Measurements from ENCODE around the gene MEX3D. TPM values are rescaled to one million over a fixed set of nuclear protein-coding genes. Genes with fewer than 3 reads are reported as not detected.

Gene MEX3D
- polyA plus RNA-seq, 2 donors: 2.8 to 8.4 TPM

- 25 to 32% methylated on average over 8 to 12 of the region's 12 CpGs for WGBS, 2 donors
- H3K36me3 ChIP-seq (ENCODE audit: control insufficient read depth in 2 of 2, insufficient read depth in 2 of 2, low read length in 1 of 2): no peaks in the 10 kb centered on the region
- H3K27ac ChIP-seq (ENCODE audit: low read depth in 2 of 2, low read length in 1 of 2): peak overlapping the region; percentile 36 to 75
- no peaks in the 10 kb centered on the region for H3K27me3 ChIP-seq (ENCODE audit: control insufficient read depth in 1 of 2, insufficient read depth in 2 of 2, low read length in 2 of 2)
- H3K4me3 ChIP-seq (ENCODE audit: low read depth in 1 of 2, low read length in 2 of 2): peak overlapping the region in 1 of 2 donors; percentile 19
- peaks cover 10 to 28% of the 10 kb centered on the region in 2 donors for H3K4me1 ChIP-seq (ENCODE audit: control insufficient read depth in 2 of 2, insufficient read depth in 2 of 2, low read length in 1 of 2)
- H3K9me3 ChIP-seq (ENCODE audit: control insufficient read depth in 2 of 2, insufficient read depth in 1 of 2, low read depth in 1 of 2, low read length in 1 of 2): no peaks in the 10 kb centered on the region
These were observed 59.6 kb downstream of the MEX3D start for GRCh38 chr19:1508507-1508856.

DNA sequence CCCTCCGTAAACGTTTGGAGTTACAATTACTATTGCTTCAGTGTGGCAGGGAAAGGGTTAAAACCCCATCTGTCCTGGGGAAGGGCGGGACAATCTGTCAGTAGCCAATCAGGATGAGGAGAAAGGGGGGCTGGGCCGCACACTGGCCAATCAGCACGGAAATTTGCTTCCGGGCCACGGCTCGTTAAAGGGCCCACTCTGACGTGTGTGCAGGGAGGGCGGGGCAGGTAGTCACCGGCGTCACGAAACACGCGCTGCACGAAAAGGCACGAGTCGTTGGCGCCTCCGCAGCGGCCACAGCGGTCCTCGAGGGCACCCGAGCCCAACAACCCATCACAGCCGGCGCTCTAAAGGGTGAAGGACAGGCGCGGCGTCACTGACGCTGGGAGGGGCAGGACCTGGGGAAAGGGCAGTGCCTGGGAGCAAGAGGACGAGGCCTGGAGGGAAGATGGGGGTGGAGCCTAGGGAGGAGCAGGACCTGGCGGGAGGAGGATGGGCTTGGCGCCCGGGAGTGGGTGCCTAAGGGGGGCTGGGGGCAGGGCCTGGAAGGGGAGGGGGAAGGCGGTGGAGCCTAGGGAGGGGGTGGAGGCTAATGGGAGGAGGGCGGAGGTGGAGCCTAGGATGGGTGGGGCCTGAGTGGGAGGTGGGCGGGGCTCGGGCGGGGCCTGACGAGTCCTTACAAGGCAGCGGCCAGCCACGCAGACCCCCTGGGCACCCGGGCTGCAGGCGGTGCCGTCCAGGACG is 60.2 kb downstream of the MEX3D start:
- H3K4me3 ChIP-seq (ENCODE audit: low read depth in 1 of 2, low read length in 2 of 2): peak overlapping the region in 1 of 2 donors; percentile 34
- peaks cover 0 to under 1% of the 10 kb centered on the region in 2 donors for H3K27me3 ChIP-seq (ENCODE audit: control insufficient read depth in 1 of 2, insufficient read depth in 2 of 2, low read length in 2 of 2)
- H3K36me3 ChIP-seq (ENCODE audit: control insufficient read depth in 2 of 2, insufficient read depth in 2 of 2, low read length in 1 of 2): no peaks in the 10 kb centered on the region
- peak overlapping the region; percentile 75 to 88 for H3K27ac ChIP-seq (ENCODE audit: low read depth in 2 of 2, low read length in 1 of 2)
- WGBS, 2 donors: 1 to 2% methylated on average over 39 to 46 of the region's 46 CpGs
- H3K4me1 ChIP-seq (ENCODE audit: control insufficient read depth in 2 of 2, insufficient read depth in 2 of 2, low read length in 1 of 2): peaks cover 11 to 33% of the 10 kb centered on the region in 2 donors
- H3K9me3 ChIP-seq (ENCODE audit: control insufficient read depth in 2 of 2, insufficient read depth in 1 of 2, low read depth in 1 of 2, low read length in 1 of 2): no peaks in the 10 kb centered on the region

DNA sequence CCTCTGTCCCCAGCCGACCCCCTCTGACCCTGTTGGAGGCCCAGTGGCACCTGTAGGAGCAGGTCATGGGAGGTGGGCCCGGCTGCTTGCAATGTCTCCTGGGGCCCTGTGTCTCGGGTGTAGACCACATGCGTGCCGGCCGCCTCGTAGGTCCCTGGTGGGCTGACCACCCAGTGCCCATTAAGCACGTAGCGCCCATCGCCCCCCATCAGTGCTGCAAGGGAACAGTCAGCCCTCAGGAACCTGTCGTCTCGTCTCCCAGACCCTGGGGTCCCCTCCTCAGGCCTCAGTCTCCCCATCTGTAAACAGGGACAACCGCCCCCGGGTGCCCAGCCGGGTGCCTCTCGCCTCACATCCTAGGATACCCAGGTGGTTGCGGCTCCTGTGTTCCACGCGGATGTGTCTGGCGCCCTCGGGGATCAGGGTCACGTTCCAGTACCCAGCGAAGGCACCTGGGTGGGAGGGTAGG is 60.9 kb downstream of the MEX3D start:
- H3K4me3 ChIP-seq (ENCODE audit: low read depth in 1 of 2, low read length in 2 of 2): no peak overlapping the region

GRCh38 chr19:1505991-1506881 is 61.9 kb downstream of the MEX3D start:
- Histone ChIP-seq H3K27ac (ENCODE audit: low read depth in 2 of 2, low read length in 1 of 2) (no peak overlapping the region), H3K9me3 (ENCODE audit: control insufficient read depth in 2 of 2, insufficient read depth in 1 of 2, low read depth in 1 of 2, low read length in 1 of 2) (no peaks in the 10 kb centered on the region), H3K36me3 (ENCODE audit: control insufficient read depth in 2 of 2, insufficient read depth in 2 of 2, low read length in 1 of 2) (no peaks in the 10 kb centered on the region), H3K4me3 (ENCODE audit: low read depth in 1 of 2, low read length in 2 of 2) (no peak overlapping the region), H3K4me1 (ENCODE audit: control insufficient read depth in 2 of 2, insufficient read depth in 2 of 2, low read length in 1 of 2) (peaks cover 6 to 26% of the 10 kb centered on the region in 2 donors), H3K27me3 (ENCODE audit: control insufficient read depth in 1 of 2, insufficient read depth in 2 of 2, low read length in 2 of 2) (peaks cover 0 to 4% of the 10 kb centered on the region in 2 donors)
- WGBS, 2 donors: 89 to 93% methylated on average over 43 to 45 of the region's 45 CpGs

More for the DNA sequence above, 60.9 kb downstream of the MEX3D start:
- H3K4me1 ChIP-seq (ENCODE audit: control insufficient read depth in 2 of 2, insufficient read depth in 2 of 2, low read length in 1 of 2): peaks cover 11 to 31% of the 10 kb centered on the region in 2 donors
- H3K27me3 ChIP-seq (ENCODE audit: control insufficient read depth in 1 of 2, insufficient read depth in 2 of 2, low read length in 2 of 2): peaks cover 0 to 4% of the 10 kb centered on the region in 2 donors
- H3K9me3 ChIP-seq (ENCODE audit: control insufficient read depth in 2 of 2, insufficient read depth in 1 of 2, low read depth in 1 of 2, low read length in 1 of 2): no peaks in the 10 kb centered on the region
- H3K27ac ChIP-seq (ENCODE audit: low read depth in 2 of 2, low read length in 1 of 2): peak overlapping the region; percentile 75 to 88
- H3K36me3 ChIP-seq (ENCODE audit: control insufficient read depth in 2 of 2, insufficient read depth in 2 of 2, low read length in 1 of 2): no peaks in the 10 kb centered on the region
- 62 to 68% methylated on average over 23 of the region's 23 CpGs for WGBS, 2 donors

DNA sequence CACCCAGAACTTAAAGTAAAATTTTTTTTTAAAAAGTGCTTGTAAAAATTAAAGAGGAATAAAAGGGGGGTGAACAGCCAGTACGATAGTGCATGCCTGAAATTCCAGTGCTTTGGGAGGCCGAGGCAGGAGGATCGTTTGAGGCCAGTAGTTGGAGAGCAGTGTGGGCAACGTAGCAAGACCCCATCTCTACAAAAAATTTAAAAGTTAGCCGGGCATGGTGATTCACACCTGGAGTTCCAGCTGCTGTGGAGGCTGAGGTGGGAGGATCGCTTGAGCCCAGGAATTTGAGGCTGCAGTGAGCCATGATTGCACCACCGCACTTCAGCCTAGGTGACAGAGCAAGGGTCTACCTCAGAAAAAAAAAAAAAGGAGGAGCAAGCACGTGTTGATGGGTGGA is 63.1 kb downstream of the MEX3D start:
- 77 to 82% methylated on average over 8 of the region's 8 CpGs for WGBS, 2 donors
- Histone ChIP-seq H3K27ac (ENCODE audit: low read depth in 2 of 2, low read length in 1 of 2) (no peak overlapping the region), H3K27me3 (ENCODE audit: control insufficient read depth in 1 of 2, insufficient read depth in 2 of 2, low read length in 2 of 2) (peaks cover 0 to 4% of the 10 kb centered on the region in 2 donors), H3K36me3 (ENCODE audit: control insufficient read depth in 2 of 2, insufficient read depth in 2 of 2, low read length in 1 of 2) (no peaks in the 10 kb centered on the region), H3K4me3 (ENCODE audit: low read depth in 1 of 2, low read length in 2 of 2) (no peak overlapping the region), H3K4me1 (ENCODE audit: control insufficient read depth in 2 of 2, insufficient read depth in 2 of 2, low read length in 1 of 2) (peaks cover 6 to 21% of the 10 kb centered on the region in 2 donors), H3K9me3 (ENCODE audit: control insufficient read depth in 2 of 2, insufficient read depth in 1 of 2, low read depth in 1 of 2, low read length in 1 of 2) (no peaks in the 10 kb centered on the region)

Other genes with a start within 250 kb of the MEX3D start
- 100 to 1,000 TPM; 106 to 160 TPM for gene NDUFS7, start 184.4 kb downstream of the MEX3D start, polyA plus RNA-seq
- gene GAMT, start 166.8 kb downstream of the MEX3D start, polyA plus RNA-seq: 10 to 100 TPM; 10.9 to 18.4 TPM
- gene DAZAP1, start 160.7 kb downstream of the MEX3D start, polyA plus RNA-seq: 10 to 100 TPM; 64.9 to 75.3 TPM
- gene RPS15, start 129.9 kb downstream of the MEX3D start, polyA plus RNA-seq: 1,000 to 10,000 TPM; 2,888 to 3,260 TPM
- gene APC2, start 118.2 kb downstream of the MEX3D start, polyA plus RNA-seq: under 1 TPM; 0.02 to 0.10 TPM
- 10 to 100 TPM; 17.8 to 28.1 TPM for gene C19orf25, start 89.1 kb downstream of the MEX3D start, polyA plus RNA-seq
- 1 to 10 TPM; 1.9 to 4.0 TPM for gene PCSK4, start 78.0 kb downstream of the MEX3D start, polyA plus RNA-seq
- 10 to 100 TPM; 10.1 to 14.4 TPM for gene REEP6, start 77.1 kb downstream of the MEX3D start, polyA plus RNA-seq
- gene ADAMTSL5, start 55.3 kb downstream of the MEX3D start, polyA plus RNA-seq: 10 to 100 TPM; 10.9 to 13.0 TPM
- gene PLK5, start 44.2 kb downstream of the MEX3D start, polyA plus RNA-seq: under 1 TPM; 0.13 to 0.53 TPM
- 10 to 100 TPM; 50.0 to 72.8 TPM for gene MBD3, start 24.5 kb upstream of the MEX3D start, polyA plus RNA-seq
- 100 to 1,000 TPM in 1 of 2 donors, 10 to 100 TPM in 1; 70.5 to 105 TPM for gene UQCR11, start 37.1 kb upstream of the MEX3D start, polyA plus RNA-seq
- gene TCF3, start 84.3 kb upstream of the MEX3D start, polyA plus RNA-seq: 10 to 100 TPM; 23.1 to 27.1 TPM
- under 1 TPM in 1 of 2 donors, not detected in 1; under 0.01 TPM for gene ONECUT3, start 185.2 kb upstream of the MEX3D start, polyA plus RNA-seq
- 1 to 10 TPM in 1 of 2 donors, under 1 TPM in 1; 0.68 to 1.2 TPM for gene ATP8B3, start 244.0 kb upstream of the MEX3D start, polyA plus RNA-seq

Measured in esophagus (tissue), 2 donors.